ENCODE measurements around the gene CTXND1.

Gene CTXND1

GRCh38 chr15:80210611-80211573 lies 41.1 kb downstream of the CTXND1 start:
- no peak for DNase-seq (ENCODE audit: low read depth in 2 of 3, low spot score in 2 of 3)

DNA sequence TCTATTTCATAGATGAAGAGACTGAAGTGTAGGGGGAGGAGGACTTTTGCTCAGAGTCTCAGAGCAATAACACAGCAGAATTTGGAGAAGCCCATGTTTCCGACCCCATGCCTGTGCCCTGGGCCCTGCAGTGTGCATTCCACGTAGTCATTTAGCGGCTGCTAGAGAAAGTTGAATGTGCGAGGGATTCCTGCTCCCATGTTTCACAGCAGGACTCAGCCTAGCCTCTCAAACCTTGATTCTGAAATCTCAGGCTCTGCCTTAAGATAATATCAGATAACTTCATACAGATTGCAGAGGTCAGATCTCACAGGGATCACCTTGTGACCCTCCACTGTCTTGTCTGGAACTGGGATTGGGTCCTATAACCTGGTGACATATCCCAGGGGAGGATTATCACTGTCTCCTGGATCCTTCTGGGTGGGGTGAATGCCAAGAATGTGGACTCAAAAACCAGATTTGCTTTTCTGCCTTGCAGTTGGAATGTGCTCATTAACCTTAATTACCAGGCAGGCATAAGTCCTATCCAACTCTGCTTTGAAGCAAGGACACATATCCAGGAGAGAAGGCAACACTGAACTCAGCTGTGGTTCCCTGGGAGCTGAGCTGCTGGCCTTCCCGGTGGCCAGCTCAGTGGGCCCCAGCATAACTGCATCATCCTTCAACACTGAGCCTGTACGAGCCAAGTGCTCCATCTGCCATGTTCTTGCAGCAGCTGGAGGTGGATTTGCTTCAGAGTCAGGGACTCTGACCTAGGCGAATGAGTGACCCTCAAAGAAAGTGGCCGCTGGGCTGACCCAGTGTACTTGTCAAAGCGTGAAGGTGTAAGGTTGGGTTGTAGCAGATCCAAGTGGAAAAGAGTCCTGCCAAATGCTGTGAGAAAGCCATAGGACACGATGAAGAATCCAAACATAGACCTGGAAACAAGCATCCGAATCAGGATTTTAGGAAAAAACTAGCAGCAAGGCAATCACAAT lies 43.0 kb downstream of the CTXND1 start:
- no peak for DNase-seq (ENCODE audit: low read depth in 2 of 3, low spot score in 2 of 3)

- DNase-seq (ENCODE audit: low read depth in 2 of 3, low spot score in 2 of 3), result no peak
Observed at GRCh38 chr15:80207887-80208286, 44.1 kb downstream of the CTXND1 start.

- DNase-seq (ENCODE audit: low read depth in 2 of 3, low spot score in 2 of 3), result no peak
Observed at GRCh38 chr15:80204231-80204630, 47.8 kb downstream of the CTXND1 start.

DNA sequence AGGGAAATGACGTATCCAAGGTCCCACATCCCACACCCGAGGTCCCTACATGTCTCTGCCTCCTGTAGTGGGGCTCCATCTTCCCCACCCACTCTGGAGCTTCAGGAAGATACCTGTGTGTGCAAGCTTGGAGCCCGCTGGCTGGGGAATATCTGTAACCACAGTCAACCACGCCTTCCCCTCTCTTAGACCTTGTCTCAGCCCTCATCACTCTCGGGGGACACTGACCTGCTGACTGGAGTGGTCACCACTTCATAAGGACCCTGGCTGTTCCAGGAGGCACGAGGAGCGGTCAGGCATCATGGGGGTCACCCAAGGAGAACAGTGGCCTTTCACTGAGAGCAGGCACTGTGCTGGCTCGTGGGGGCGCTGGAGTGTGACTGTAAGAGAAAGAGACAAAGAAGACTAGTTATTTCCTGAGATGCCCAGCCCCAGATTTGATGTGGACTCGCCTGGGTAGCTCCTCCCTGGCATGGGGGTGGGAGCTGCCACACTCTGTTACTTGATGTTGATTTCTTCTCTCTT lies 48.6 kb downstream of the CTXND1 start:
- DNase-seq (ENCODE audit: low read depth in 2 of 3, low spot score in 2 of 3), result no peak

DNA sequence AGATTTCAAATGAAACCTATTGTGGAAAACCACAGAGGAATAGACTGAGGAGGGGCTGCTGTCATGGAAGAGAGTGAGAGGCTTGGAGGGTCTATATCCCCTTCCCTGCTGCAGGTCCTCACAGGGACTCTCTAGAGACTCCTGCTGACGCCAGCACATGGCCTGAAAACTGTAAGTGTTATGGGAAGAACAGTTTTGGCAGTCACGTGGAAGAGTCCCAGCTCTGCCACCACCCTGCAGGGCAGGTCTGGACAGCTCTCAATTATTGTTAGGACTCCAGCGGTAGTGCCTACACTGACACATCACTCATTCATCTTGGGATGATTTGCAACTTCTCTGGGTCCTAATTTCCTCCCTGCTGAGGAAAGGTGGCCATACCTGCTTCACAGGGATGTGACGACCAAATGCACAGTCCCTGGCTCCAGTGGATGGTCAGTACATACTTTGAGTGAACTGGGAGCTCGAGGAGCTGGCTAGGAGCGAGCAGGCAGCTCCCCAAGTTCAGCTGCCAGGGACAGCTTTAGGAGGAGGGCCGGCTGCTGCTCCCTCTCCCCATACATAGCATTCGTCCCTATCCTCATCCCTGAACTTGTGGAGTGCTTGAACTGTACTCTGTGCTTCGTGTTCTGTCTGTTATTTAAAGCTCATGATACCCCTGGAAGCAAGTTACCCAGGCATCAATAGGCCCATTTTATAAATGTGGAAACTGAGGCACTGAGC lies 49.2 kb downstream of the CTXND1 start:
- no peak for DNase-seq (ENCODE audit: low read depth in 2 of 3, low spot score in 2 of 3)

DNA sequence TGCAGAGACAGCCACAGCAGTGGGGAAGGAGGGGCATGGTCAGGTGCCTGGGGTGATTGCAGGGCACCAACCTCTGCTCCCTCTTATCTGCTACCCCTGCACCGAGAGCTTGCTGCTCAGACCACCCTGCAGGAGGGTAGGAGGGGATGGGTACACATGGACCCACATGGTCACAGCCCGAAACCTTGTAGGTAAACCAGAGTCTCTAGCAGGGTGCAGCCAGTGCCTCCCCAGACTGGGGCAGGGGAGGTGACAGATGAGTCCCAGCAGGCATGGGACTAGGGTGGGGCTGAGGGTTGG lies 50.0 kb downstream of the CTXND1 start:
- no peak for DNase-seq (ENCODE audit: low read depth in 2 of 3, low spot score in 2 of 3)

- DNase-seq (ENCODE audit: low read depth in 2 of 3, low spot score in 2 of 3), result no peak
Observed at GRCh38 chr15:80201256-80202015, 50.6 kb downstream of the CTXND1 start.

DNA sequence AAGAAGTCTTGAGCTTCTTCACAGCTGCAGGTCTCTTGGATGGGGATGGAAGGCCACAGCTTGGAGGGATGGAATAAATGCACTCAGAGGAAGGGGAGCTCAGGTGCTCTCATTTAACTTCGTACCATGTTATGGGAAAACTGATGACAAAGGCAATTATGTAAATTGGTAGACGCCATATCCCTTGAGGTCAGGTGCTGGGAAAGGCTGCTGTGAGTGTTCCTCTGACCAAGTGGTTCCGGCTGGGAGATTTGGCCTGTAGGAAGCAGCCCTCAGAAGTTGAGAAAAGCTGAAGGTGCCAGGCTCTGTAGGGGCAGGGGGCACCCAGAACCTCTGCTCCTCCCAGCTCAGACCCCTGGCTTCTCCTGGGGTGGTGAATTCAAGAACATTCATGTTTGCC lies 52.1 kb downstream of the CTXND1 start:
- no peak for DNase-seq (ENCODE audit: low read depth in 2 of 3, low spot score in 2 of 3)

GRCh38 chr15:80199366-80199765 lies 52.6 kb downstream of the CTXND1 start:
- DNase-seq (ENCODE audit: low read depth in 2 of 3, low spot score in 2 of 3), result no peak

DNA sequence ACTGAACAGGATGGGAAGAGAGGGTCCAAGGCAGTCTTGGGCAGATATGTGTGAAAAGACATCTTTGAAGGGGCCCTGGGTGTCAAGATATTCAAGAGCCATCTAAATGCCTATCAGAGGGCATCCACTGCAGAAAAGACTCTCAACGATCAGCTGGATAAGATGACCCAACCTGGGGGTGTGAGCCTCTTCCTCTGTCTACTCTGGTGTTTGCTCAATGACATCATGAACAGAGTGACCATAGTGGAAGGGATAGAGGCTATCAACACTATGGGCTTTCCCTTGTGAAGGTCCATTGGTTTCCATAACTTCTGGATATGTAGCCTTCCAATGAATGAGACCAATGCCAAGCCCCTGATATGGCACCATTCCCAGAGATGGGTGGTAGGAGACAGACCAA lies 57.1 kb downstream of the CTXND1 start:
- no peak for DNase-seq (ENCODE audit: low read depth in 2 of 3, low spot score in 2 of 3)

- no peak for DNase-seq (ENCODE audit: low read depth in 2 of 3, low spot score in 2 of 3)
Observed at GRCh38 chr15:80194186-80194585, 57.8 kb downstream of the CTXND1 start.

DNA sequence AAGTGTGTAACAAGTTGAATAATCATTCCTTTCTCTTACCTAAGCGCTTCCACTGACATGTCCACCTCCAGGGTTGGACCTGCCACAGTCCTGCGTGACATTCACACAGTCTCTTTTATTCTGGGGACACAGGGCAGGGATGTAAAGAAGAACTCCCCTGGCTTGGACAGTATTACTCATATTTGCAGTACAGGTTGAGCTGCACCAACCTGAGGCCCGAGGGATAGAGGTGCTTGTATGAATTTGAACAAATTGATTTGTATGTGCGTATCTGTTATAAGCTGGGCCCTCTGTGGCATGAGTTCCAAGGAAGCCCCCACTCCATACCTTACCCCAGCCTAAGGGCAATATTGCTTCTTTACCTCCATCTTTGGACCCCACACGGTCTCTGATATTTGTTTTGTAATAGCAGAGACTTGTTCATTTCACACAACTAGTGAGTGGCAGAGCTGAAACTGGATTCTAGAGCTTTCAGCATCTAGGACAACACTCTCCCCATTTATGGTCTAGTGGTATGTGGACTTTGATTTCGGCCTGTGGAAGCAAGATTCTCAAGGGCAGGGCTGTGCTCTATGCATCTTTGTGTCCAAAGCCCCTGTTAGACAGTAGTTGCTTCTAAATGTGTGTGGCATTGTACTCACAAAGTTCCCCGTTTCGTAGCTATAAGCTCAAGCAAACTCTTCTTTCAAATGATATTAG lies 60.0 kb downstream of the CTXND1 start:
- DNase-seq (ENCODE audit: low read depth in 2 of 3, low spot score in 2 of 3), result no peak

GRCh38 chr15:80191198-80191597 lies 60.8 kb downstream of the CTXND1 start:
- no peak for DNase-seq (ENCODE audit: low read depth in 2 of 3, low spot score in 2 of 3)

DNA sequence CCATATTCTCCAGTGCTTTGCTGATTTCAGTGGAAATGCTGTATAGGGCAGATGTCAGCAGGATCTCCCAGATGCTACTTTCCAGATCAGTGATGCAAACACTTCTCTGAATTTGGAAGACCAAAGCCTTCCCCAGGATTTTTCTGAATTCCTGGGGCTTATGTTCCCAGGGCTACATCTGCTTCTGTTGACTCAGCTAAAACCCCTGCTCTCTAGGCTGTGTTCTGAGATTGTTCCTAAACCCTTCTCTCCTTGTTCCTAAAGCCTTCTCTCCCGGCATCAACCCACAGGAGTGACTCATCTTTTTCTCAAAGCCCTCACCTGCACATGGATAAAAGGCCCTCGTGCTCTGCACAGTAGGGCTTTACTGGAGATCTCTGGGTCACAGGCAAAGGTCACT lies 63.8 kb downstream of the CTXND1 start:
- no peak for DNase-seq (ENCODE audit: low read depth in 2 of 3, low spot score in 2 of 3)

GRCh38 chr15:80186597-80186996 lies 65.4 kb downstream of the CTXND1 start:
- DNase-seq (ENCODE audit: low read depth in 2 of 3, low spot score in 2 of 3), result no peak

DNA sequence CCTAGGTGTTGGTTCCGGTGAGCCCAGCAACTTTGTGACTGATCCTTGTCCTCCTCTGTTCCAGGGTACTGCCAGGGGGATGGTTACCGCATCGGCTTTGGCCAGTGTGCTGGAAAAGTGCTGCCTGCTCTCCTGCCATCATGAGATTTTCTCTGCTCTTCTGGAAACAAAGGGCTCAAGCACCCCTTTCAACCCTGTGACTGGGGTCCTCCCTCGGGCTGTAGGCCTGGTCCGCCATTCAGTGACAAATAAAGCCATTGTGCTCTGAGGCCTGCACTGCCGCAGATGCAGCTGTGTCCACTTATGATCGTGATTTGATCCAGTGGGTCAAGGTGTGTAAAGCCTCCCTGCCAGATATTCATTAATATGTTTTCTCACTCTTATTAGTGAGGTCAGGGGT lies 65.9 kb downstream of the CTXND1 start:
- DNase-seq (ENCODE audit: low read depth in 2 of 3, low spot score in 2 of 3), result no peak

- DNase-seq (ENCODE audit: low read depth in 2 of 3, low spot score in 2 of 3), result no peak
Observed at GRCh38 chr15:80185152-80185551, 66.9 kb downstream of the CTXND1 start.

GRCh38 chr15:80184554-80184953 lies 67.5 kb downstream of the CTXND1 start:
- DNase-seq (ENCODE audit: low read depth in 2 of 3, low spot score in 2 of 3), result no peak

GRCh38 chr15:80183886-80184285 lies 68.1 kb downstream of the CTXND1 start:
- no peak for DNase-seq (ENCODE audit: low read depth in 2 of 3, low spot score in 2 of 3)
